HEK293 (cell line): ENCODE results near the gene TLCD2.
A peak's percentile ranks its signal among the peaks of the same experiment; 100 is the strongest.

ENCODE experiments used
- CTCF ChIA-PET: fragments of 350-600 bp; formaldehyde crosslinking; extraction: SDS; loops from one replicate; lab custom pipeline; 2021; ENCODE audit warnings: antibody characterized with exemption; lab: Yijun Ruan, JAX
- POLR2A ChIA-PET: fragments of 300-600 bp; formaldehyde crosslinking; extraction: SDS; loops from one replicate; lab custom pipeline; 2020; ENCODE audit warnings: antibody characterized with exemption, inconsistent platforms; lab: Yijun Ruan, JAX
- H3K27ac ChIP-seq: fragments of 200-500 bp; sonication (Bioruptor generic); 2 replicates; pipeline ENCODE4 v1.5.1; 2014; ENCODE audit warnings: low read depth, low read length, control low read depth, inconsistent platforms; ENCODE audit errors: extremely low read depth
- H3K36me3 ChIP-seq, 2 experiments: fragments of 200-500 bp in 1 of 2; sonication (Bioruptor generic) in 1 of 2; 1 replicate in 1 of 2; 2 replicates in 1 of 2; pipeline ENCODE4 v1.5.1; 2014 to 2017; ENCODE audit warnings: inconsistent platforms in 2 of 2, low read length in 2 of 2; ENCODE audit not compliant: control insufficient read depth in 2 of 2, insufficient read depth in 1 of 2
- H3K4me1 ChIP-seq: fragments of 200-500 bp; sonication (Bioruptor generic); 2 replicates; pipeline ENCODE4 v1.5.1; 2014; ENCODE audit warnings: mild to moderate bottlenecking, low read length, inconsistent platforms; ENCODE audit not compliant: control insufficient read depth, insufficient read depth
- H3K4me3 ChIP-seq: 2 replicates; pipeline ENCODE4 v1.5.1; 2011; ENCODE audit warnings: low read depth, mild to moderate bottlenecking, control low read depth, low read length, moderate library complexity
- H3K9me3 ChIP-seq: fragments of 200-500 bp; sonication (Bioruptor generic); 2 replicates; pipeline ENCODE4 v1.5.1; 2014; ENCODE audit warnings: low read depth, low read length, inconsistent platforms; ENCODE audit not compliant: control insufficient read depth, insufficient read depth
- EGR2 ChIP-seq: fragments of 450-650 bp; formaldehyde crosslinking; IDR thresholded peaks from 2 replicates; pipeline ENCODE4 v1.5.1; 2016; ENCODE audit warnings: low read depth, missing biosample characterization, missing genetic modification characterization
- GLIS1 ChIP-seq: fragments of 450-650 bp; formaldehyde crosslinking; IDR thresholded peaks from 2 replicates; pipeline ENCODE4 v1.5.1; 2016; ENCODE audit warnings: missing biosample characterization, missing genetic modification characterization
- KLF7 ChIP-seq: fragments of 450-650 bp; formaldehyde crosslinking; IDR thresholded peaks from 2 replicates; pipeline ENCODE4 v1.5.1; 2016; ENCODE audit warnings: missing biosample characterization, missing genetic modification characterization, borderline replicate concordance
- OVOL3 ChIP-seq: fragments of 450-650 bp; formaldehyde crosslinking; IDR thresholded peaks from 2 replicates; pipeline ENCODE4 v1.5.1; 2016; ENCODE audit warnings: missing biosample characterization, missing genetic modification characterization
- RBAK ChIP-seq: fragments of 450-650 bp; formaldehyde crosslinking; IDR thresholded peaks from 2 replicates; pipeline ENCODE4 v1.5.1; 2016; ENCODE audit warnings: missing biosample characterization, missing genetic modification characterization
- ZBTB8A ChIP-seq: fragments of 450-650 bp; formaldehyde crosslinking; IDR thresholded peaks from 2 replicates; pipeline ENCODE4 v1.5.1; 2016; ENCODE audit warnings: missing biosample characterization, missing genetic modification characterization
- ZFHX2 ChIP-seq: fragments of 450-650 bp; formaldehyde crosslinking; conservative IDR thresholded peaks from 2 replicates; pipeline ENCODE4 v1.5.1; 2016; ENCODE audit warnings: missing biosample characterization, missing genetic modification characterization
- ZIC2 ChIP-seq: fragments of 450-650 bp; formaldehyde crosslinking; IDR thresholded peaks from 2 replicates; pipeline ENCODE4 v1.5.1; 2016; ENCODE audit warnings: missing biosample characterization, missing genetic modification characterization
- ZNF2 ChIP-seq: fragments of 450-650 bp; formaldehyde crosslinking; IDR thresholded peaks from 2 replicates; pipeline ENCODE4 v1.5.1; 2016; ENCODE audit warnings: missing biosample characterization, missing genetic modification characterization
- ZNF292 ChIP-seq: fragments of 450-650 bp; formaldehyde crosslinking; IDR thresholded peaks from 2 replicates; pipeline ENCODE4 v1.5.1; 2016; ENCODE audit warnings: low read depth, missing biosample characterization, missing genetic modification characterization, borderline replicate concordance
- ZNF311 ChIP-seq: fragments of 450-650 bp; formaldehyde crosslinking; IDR thresholded peaks from 2 replicates; pipeline ENCODE4 v1.5.1; 2017; ENCODE audit warnings: missing biosample characterization, missing genetic modification characterization, borderline replicate concordance
- ZNF335 ChIP-seq: fragments of 450-650 bp; formaldehyde crosslinking; conservative IDR thresholded peaks from 2 replicates; pipeline ENCODE4 v1.5.1; 2016; ENCODE audit warnings: missing biosample characterization, missing genetic modification characterization
- ZNF341 ChIP-seq: fragments of 450-650 bp; formaldehyde crosslinking; IDR thresholded peaks from 2 replicates; pipeline ENCODE4; 2016; ENCODE audit warnings: low read depth, missing biosample characterization, missing genetic modification characterization
- ZNF426 ChIP-seq: fragments of 450-650 bp; formaldehyde crosslinking; IDR thresholded peaks from 2 replicates; pipeline ENCODE4 v1.5.1; 2017; ENCODE audit warnings: missing biosample characterization, missing genetic modification characterization, mild to moderate bottlenecking, inconsistent platforms, moderate library complexity
- ZNF514 ChIP-seq: fragments of 450-650 bp; formaldehyde crosslinking; IDR thresholded peaks from 2 replicates; pipeline ENCODE4 v1.5.1; 2016; ENCODE audit warnings: missing biosample characterization, missing genetic modification characterization
- ZNF561 ChIP-seq: fragments of 450-650 bp; IDR thresholded peaks from 2 replicates; pipeline ENCODE4 v1.5.1; 2018; ENCODE audit warnings: missing biosample characterization, missing genetic modification characterization, borderline replicate concordance
- ZNF707 ChIP-seq: fragments of 450-650 bp; formaldehyde crosslinking; IDR thresholded peaks from 2 replicates; pipeline ENCODE4 v1.5.1; 2016; ENCODE audit warnings: missing biosample characterization, missing genetic modification characterization
- ZNF768 ChIP-seq: fragments of 450-650 bp; formaldehyde crosslinking; IDR thresholded peaks from 2 replicates; pipeline ENCODE4 v1.5.1; 2018; ENCODE audit warnings: missing biosample characterization, mild to moderate bottlenecking, missing genetic modification characterization
- ZNF792 ChIP-seq: fragments of 450-650 bp; formaldehyde crosslinking; IDR thresholded peaks from 2 replicates; pipeline ENCODE4 v1.5.1; 2016; ENCODE audit warnings: missing biosample characterization, missing genetic modification characterization
- TF ChIP-seq, protein P1 (sequence below): fragments of 450-650 bp; formaldehyde crosslinking; IDR thresholded peaks from 2 replicates; pipeline ENCODE4 v1.5.1; 2017; ENCODE audit warnings: missing biosample characterization, missing genetic modification characterization
- TF ChIP-seq, protein P2 (sequence below): fragments of 450-650 bp; formaldehyde crosslinking; IDR thresholded peaks from 2 replicates; pipeline ENCODE4 v1.5.1; 2016; ENCODE audit warnings: missing biosample characterization, missing genetic modification characterization, low read depth
- TF ChIP-seq, protein P3 (sequence below): fragments of 450-650 bp; formaldehyde crosslinking; IDR thresholded peaks from 2 replicates; pipeline ENCODE4 v1.5.1; 2016; ENCODE audit warnings: missing biosample characterization, missing genetic modification characterization
- TF ChIP-seq, protein P4 (sequence below): fragments of 450-650 bp; formaldehyde crosslinking; IDR thresholded peaks from 2 replicates; pipeline ENCODE4 v1.5.1; 2016; ENCODE audit warnings: missing biosample characterization, missing genetic modification characterization

The TLCD2 gene

DNA sequence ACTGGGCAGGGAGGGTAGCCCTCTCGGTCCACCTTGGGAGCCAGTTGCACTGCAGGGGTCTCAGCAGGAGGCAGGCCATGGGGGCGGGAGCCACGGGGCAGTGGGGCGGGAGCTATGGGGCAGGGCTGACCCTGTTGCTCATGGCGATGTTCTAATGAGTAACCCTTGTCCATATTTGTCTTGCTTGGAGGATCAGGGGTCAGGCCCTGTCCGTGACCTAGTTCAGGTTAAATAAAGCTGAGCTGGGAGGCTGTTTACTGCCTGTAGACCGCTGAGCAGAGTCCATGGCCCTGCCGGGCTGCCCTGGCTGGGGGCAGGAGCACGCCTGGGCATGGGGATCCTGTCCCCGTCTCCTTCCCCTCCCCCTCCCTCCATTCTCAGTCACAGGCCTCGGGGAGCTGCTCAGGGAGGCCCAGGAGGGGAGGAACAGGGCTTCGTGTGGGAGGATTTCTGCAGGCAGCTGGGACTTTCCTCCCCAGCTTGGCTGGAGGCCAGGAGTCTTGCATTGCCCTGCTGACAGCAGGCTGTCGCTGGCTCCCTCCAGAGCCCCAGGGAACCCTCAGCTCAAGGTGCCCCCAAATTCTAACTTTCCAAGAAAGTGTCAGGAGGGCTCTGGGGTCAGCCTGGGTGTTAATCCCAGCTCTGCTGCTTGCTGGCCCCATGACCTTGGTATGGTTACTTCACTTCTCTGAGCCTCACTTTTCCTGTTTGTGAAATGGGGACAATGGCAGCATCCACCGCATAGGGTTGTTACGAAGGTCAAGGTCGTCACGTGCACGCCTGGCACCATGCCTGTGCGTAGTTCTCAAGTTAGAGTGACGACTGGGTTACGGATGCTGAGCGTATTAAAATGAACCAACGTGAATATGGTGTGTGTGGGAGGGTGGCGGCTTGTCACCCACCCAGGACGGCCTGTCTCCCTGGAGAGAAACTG lies 26.4 kb upstream of the TLCD2 start (continued):
- TF ChIP-seq ZIC2 (tag by site-specific recombination) (peak; percentile 56), ZNF561 (no peak), EGR2 (peak; percentile 78), ZNF707 (no peak), ZFHX2 (tag by site-specific recombination) (peak; percentile 82), ZBTB8A (tag by site-specific recombination) (peak; percentile 24; the same call in 1 of the 2 replicates), GLIS1 (tag by site-specific recombination) (peak; percentile 69; the same call in 1 of the 2 replicates)
- TF ChIP-seq, protein P1, sequence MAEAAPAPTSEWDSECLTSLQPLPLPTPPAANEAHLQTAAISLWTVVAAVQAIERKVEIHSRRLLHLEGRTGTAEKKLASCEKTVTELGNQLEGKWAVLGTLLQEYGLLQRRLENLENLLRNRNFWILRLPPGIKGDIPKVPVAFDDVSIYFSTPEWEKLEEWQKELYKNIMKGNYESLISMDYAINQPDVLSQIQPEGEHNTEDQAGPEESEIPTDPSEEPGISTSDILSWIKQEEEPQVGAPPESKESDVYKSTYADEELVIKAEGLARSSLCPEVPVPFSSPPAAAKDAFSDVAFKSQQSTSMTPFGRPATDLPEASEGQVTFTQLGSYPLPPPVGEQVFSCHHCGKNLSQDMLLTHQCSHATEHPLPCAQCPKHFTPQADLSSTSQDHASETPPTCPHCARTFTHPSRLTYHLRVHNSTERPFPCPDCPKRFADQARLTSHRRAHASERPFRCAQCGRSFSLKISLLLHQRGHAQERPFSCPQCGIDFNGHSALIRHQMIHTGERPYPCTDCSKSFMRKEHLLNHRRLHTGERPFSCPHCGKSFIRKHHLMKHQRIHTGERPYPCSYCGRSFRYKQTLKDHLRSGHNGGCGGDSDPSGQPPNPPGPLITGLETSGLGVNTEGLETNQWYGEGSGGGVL (tag by site-specific recombination) = peak; percentile 35; the same call in 1 of the 2 replicates
- TF ChIP-seq, protein P2, sequence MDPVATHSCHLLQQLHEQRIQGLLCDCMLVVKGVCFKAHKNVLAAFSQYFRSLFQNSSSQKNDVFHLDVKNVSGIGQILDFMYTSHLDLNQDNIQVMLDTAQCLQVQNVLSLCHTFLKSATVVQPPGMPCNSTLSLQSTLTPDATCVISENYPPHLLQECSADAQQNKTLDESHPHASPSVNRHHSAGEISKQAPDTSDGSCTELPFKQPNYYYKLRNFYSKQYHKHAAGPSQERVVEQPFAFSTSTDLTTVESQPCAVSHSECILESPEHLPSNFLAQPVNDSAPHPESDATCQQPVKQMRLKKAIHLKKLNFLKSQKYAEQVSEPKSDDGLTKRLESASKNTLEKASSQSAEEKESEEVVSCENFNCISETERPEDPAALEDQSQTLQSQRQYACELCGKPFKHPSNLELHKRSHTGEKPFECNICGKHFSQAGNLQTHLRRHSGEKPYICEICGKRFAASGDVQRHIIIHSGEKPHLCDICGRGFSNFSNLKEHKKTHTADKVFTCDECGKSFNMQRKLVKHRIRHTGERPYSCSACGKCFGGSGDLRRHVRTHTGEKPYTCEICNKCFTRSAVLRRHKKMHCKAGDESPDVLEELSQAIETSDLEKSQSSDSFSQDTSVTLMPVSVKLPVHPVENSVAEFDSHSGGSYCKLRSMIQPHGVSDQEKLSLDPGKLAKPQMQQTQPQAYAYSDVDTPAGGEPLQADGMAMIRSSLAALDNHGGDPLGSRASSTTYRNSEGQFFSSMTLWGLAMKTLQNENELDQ = no peak

DNA sequence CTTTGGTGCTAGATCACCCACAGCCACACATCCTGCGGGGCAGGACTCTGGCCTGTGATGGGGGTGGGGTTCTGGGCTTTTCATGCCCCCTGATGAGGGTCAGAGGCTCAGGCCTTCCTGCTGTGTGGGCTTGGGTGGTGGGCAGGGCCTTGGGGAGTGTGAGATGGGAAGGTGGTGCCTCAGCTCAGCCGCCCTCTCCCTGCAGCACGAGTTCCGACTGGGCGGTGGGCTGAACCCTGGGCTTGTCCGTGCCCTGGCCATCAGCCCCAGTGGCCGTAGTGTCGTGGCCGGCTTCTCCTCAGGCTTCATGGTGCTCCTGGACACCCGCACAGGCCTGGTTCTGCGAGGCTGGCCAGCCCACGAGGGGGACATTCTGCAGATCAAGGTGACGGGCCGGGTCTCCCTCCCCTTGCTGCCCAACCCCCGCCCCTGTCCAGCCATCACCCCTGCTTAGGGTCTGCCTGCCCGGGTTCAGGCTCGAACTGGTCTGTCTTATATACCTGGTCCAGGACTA lies 25.7 kb upstream of the TLCD2 start:
- TF ChIP-seq ZNF426 (tag by site-specific recombination) (no peak), ZNF341 (tag by site-specific recombination) (no peak), ZNF335 (tag by site-specific recombination) (no peak), ZNF768 (tag by site-specific recombination) (no peak), KLF7 (tag by site-specific recombination) (no peak), ZNF292 (tag by site-specific recombination) (no peak), RBAK (tag by site-specific recombination) (no peak), ZNF311 (tag by site-specific recombination) (no peak), OVOL3 (tag by site-specific recombination) (no peak), ZNF2 (no peak), ZNF514 (tag by site-specific recombination) (no peak), ZIC2 (tag by site-specific recombination) (no peak), EGR2 (no peak), ZNF561 (no peak), ZNF792 (tag by site-specific recombination) (no peak)
- TF ChIP-seq, protein P1 (tag by site-specific recombination) = no peak
- TF ChIP-seq, protein P3, sequence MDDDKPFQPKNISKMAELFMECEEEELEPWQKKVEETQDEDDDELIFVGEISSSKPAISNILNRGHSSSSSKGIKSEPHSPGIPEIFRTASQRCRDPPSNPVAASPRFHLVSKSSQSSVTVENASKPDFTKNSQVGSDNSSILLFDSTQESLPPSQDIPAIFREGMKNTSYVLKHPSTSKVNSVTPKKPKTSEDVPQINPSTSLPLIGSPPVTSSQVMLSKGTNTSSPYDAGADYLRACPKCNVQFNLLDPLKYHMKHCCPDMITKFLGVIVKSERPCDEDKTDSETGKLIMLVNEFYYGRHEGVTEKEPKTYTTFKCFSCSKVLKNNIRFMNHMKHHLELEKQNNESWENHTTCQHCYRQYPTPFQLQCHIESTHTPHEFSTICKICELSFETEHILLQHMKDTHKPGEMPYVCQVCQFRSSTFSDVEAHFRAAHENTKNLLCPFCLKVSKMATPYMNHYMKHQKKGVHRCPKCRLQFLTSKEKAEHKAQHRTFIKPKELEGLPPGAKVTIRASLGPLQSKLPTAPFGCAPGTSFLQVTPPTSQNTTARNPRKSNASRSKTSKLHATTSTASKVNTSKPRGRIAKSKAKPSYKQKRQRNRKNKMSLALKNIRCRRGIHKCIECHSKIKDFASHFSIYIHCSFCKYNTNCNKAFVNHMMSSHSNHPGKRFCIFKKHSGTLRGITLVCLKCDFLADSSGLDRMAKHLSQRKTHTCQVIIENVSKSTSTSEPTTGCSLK (tag by site-specific recombination) = no peak
- TF ChIP-seq, protein P4, sequence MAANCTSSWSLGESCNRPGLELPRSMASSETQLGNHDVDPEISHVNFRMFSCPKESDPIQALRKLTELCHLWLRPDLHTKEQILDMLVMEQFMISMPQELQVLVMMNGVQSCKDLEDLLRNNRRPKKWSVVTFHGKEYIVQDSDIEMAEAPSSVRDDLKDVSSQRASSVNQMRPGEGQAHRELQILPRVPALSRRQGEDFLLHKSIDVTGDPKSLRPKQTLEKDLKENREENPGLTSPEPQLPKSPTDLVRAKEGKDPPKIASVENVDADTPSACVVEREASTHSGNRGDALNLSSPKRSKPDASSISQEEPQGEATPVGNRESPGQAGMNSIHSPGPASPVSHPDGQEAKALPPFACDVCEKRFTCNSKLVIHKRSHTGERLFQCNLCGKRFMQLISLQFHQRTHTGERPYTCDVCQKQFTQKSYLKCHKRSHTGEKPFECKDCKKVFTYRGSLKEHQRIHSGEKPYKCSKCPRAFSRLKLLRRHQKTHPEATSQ (tag by site-specific recombination) = no peak
- TF ChIP-seq, all 188 proteins: peak for 0
- Histone ChIP-seq H3K4me1 (no peaks in the 10 kb centered on the region), H3K27ac (no peak overlapping the region), H3K36me3 (peaks cover 0 to 22% of the 10 kb centered on the region in 2 experiments; a peak in 1 of 3 replicates), H3K9me3 (no peaks in the 10 kb centered on the region), H3K4me3 (no peak overlapping the region)
- ChIA-PET CTCF (no interaction called here), POLR2A (interaction anchor here (3.0 kb wide), 1 partner anchor 19 kb away, joined by 18 read pairs; no protein-coding TSS in a partner anchor)
